Measurements from ENCODE around the gene WDR38. TPM values are rescaled to one million over a fixed set of nuclear protein-coding genes. Genes with fewer than 3 reads are reported as not detected.

Gene WDR38
- total and polyA plus RNA-seq, 2 of the 13 experiments (the other 11 are each of a cell fraction or from before 2014, with no cell fraction given) = not detected

- TF ChIP-seq ZBTB39 (CRISPR knock-in tag; IDR thresholded peaks at IDR 0.05) = no peak
- TF ChIP-seq ZNF205 (CRISPR knock-in tag; IDR thresholded peaks at IDR 0.05) = no peak
- TF ChIP-seq ZNF883 (CRISPR knock-in tag; IDR thresholded peaks at IDR 0.05; ENCODE audit: not compliant biosample characterization) = peak; percentile 38
- TF ChIP-seq PLSCR1 (CRISPR knock-in tag; IDR thresholded peaks at IDR 0.05; ENCODE audit: borderline replicate concordance) = no peak
- no peak for TF ChIP-seq TOE1 (CRISPR knock-in tag; IDR thresholded peaks at IDR 0.05)
- TF ChIP-seq DMAP1 (CRISPR knock-in tag; IDR thresholded peaks at IDR 0.05) = no peak
- TF ChIP-seq SCMH1 (CRISPR knock-in tag; IDR thresholded peaks at IDR 0.05; ENCODE audit: borderline replicate concordance) = no peak
- no peak for TF ChIP-seq MEIS1 (CRISPR knock-in tag; IDR thresholded peaks at IDR 0.05; ENCODE audit: borderline replicate concordance)
- no peak for TF ChIP-seq NFRKB (IDR thresholded peaks at IDR 0.05)
- no peak for TF ChIP-seq ZNF766 (CRISPR knock-in tag; IDR thresholded peaks at IDR 0.05; ENCODE audit: borderline replicate concordance)
- TF ChIP-seq NCOA1 (CRISPR knock-in tag; IDR thresholded peaks at IDR 0.05) = no peak
- no peak for TF ChIP-seq ZNF232 (CRISPR knock-in tag; IDR thresholded peaks at IDR 0.05; ENCODE audit: borderline replicate concordance)
- TF ChIP-seq SMC3 (IDR thresholded peaks at IDR 0.05; ENCODE audit: low read length) = no peak
- no peak for TF ChIP-seq CERS6 (CRISPR knock-in tag; IDR thresholded peaks at IDR 0.05)
- TF ChIP-seq CHCHD3 (CRISPR knock-in tag; IDR thresholded peaks at IDR 0.05) = no peak
- TF ChIP-seq ZNF710 (CRISPR knock-in tag; IDR thresholded peaks at IDR 0.05; ENCODE audit: borderline replicate concordance) = peak; percentile 69; the same call in 1 of the 2 replicates
- TF ChIP-seq U2AF1 (optimal IDR thresholded peaks at IDR 0.05; ENCODE audit: low read depth, low read length) = peak; percentile 93
- 0 out of 2 replicates have a peak, but pooled peaks have one; percentile 10 for TF ChIP-seq PATZ1 (CRISPR knock-in tag; IDR thresholded peaks at IDR 0.05)
- peak; percentile 45; the same call in 1 of the 2 replicates for TF ChIP-seq MAX (IDR thresholded peaks at IDR 0.05)
- TF ChIP-seq TFDP2 (CRISPR knock-in tag; IDR thresholded peaks at IDR 0.05) = 0 out of 2 replicates have a peak, but pooled peaks have one; percentile 16
Observed at GRCh38 chr9:124855944-124856765, 2.9 kb downstream of the WDR38 start (continued).
